ENCODE results near the gene ABCA13. TPM values are rescaled to one million over a fixed set of nuclear protein-coding genes. Genes with fewer than 3 reads are reported as not detected.

The ABCA13 gene
- total and polyA plus RNA-seq, 2 of the 4 experiments (the other 2 are of a cell fraction) = under 0.01 to 0.07 TPM

- Histone ChIP-seq H3K27me3 (ENCODE audit: control insufficient read depth, insufficient read depth, low read length) (no peaks in the 10 kb centered on the region), H2BK20ac (ENCODE audit: low read depth, low read length) (no peak overlapping the region), H3K9me3 (ENCODE audit: control insufficient read depth, insufficient read depth, low read length) (no peaks in the 10 kb centered on the region), H3K9me1 (ENCODE audit: insufficient read depth, low read length) (no peaks in the 10 kb centered on the region; the same call in 1 of the 2 replicates), H3K4me3 (ENCODE audit: insufficient read depth, low read depth, low read length) (no peak overlapping the region), H3K9ac (ENCODE audit: low read depth, low read length) (no peak overlapping the region), H3K4ac (ENCODE audit: low read depth, low read length) (no peak overlapping the region), H4K91ac (ENCODE audit: insufficient read depth, low read depth, low read length) (no peak overlapping the region), H4K8ac (ENCODE audit: low read depth in 2 of 2, low read length in 2 of 2) (no peak overlapping the region), H3K23ac (ENCODE audit: low read depth, low read length) (no peak overlapping the region), H3K4me2 (ENCODE audit: low read depth, low read length) (no peak overlapping the region), H2AK5ac (ENCODE audit: low read depth, low read length) (no peak overlapping the region), H4K20me1 (ENCODE audit: insufficient read depth, low read length) (no peaks in the 10 kb centered on the region), H2AFZ (replicated peaks; ENCODE audit: low read length, poor library complexity) (no peak overlapping the region), H3K56ac (ENCODE audit: extremely low read depth, insufficient read depth, low read length) (no peak overlapping the region), H3K79me1 (ENCODE audit: low read depth in 1 of 2, low read length in 2 of 2) (no peaks in the 10 kb centered on the region), H3K27ac (ENCODE audit: insufficient read depth, low read length) (no peak overlapping the region), H2BK5ac (ENCODE audit: low read depth, low read length, poor library complexity, severe bottlenecking) (no peak overlapping the region), H2BK120ac (ENCODE audit: low read depth, low read length) (no peak overlapping the region), H3K4me1 (ENCODE audit: control insufficient read depth, insufficient read depth, low read length) (no peaks in the 10 kb centered on the region), H4K5ac (ENCODE audit: low read depth, low read length) (no peak overlapping the region), H3K14ac (replicated peaks; ENCODE audit: low read depth, low read length) (no peak overlapping the region), H3K36me3 (ENCODE audit: control insufficient read depth, insufficient read depth, low read length) (no peaks in the 10 kb centered on the region), H2BK15ac (ENCODE audit: low read depth, low read length) (no peak overlapping the region), H3K18ac (ENCODE audit: low read depth, low read length) (no peak overlapping the region), H2AK9ac (replicated peaks; ENCODE audit: low read depth, low read length, poor library complexity) (no peak overlapping the region)
- 40% methylated on average over 2 of the region's 3 CpGs; no CpG with 5 or more reads in 1 of the 2 experiments for WGBS, 2 experiments (ENCODE audit: extremely low coverage in 2 of 2, insufficient read length in 1 of 2)
- ChIA-PET CTCF (no interaction called here), POLR2A (ENCODE audit: unreplicated experiment) (no interaction called here)
- no TSS peak for BruUV-seq (replicated peaks)
- in situ Hi-C loops (cut with MboI; ENCODE audit: low sequenced_read_pairs) (no loop called here), dilution Hi-C loops (cut with HindIII; ENCODE audit: low sequenced_read_pairs, unreplicated experiment) (no loop called here), intact Hi-C loops (cut with micrococcal nuclease) (no loop called here)
- DNase-seq = no peak
- no peak for TF ChIP-seq CEBPB (IDR thresholded peaks at IDR 0.05; ENCODE audit: low read depth, low read length)
- TF ChIP-seq CHD1 (IDR thresholded peaks at IDR 0.05; ENCODE audit: low read depth, low read length) = no peak
- no peak for TF ChIP-seq MAFK (IDR thresholded peaks at IDR 0.05; ENCODE audit: low read depth, low read length)
- TF ChIP-seq ELK1 (IDR thresholded peaks at IDR 0.05; ENCODE audit: borderline replicate concordance, low read depth, low read length) = no peak
- TF ChIP-seq NFE2L2 (IDR thresholded peaks at IDR 0.05; ENCODE audit: low read depth, low read length) = no peak
- no peak for TF ChIP-seq MAZ (IDR thresholded peaks at IDR 0.05; ENCODE audit: borderline replicate concordance, low read depth, low read length)
- TF ChIP-seq POLR2A (IDR thresholded peaks at IDR 0.05; ENCODE audit: low read depth, low read length) = no peak
- no peak for TF ChIP-seq MXI1 (IDR thresholded peaks at IDR 0.05; ENCODE audit: borderline replicate concordance, low read depth, low read length)
- TF ChIP-seq RCOR1 (IDR thresholded peaks at IDR 0.05; ENCODE audit: insufficient replicate concordance, low read length) = no peak
- no peak for TF ChIP-seq CTCF (conservative IDR thresholded peaks at IDR 0.05; ENCODE audit: low read depth, low read length)
- TF ChIP-seq FOS (IDR thresholded peaks at IDR 0.05; ENCODE audit: low read depth, low read length) = no peak
- no peak for TF ChIP-seq BHLHE40 (IDR thresholded peaks at IDR 0.05; ENCODE audit: low read depth, low read length)
- TF ChIP-seq RFX5 (IDR thresholded peaks at IDR 0.05; ENCODE audit: low read depth, low read length) = no peak
- TF ChIP-seq RAD21 (IDR thresholded peaks at IDR 0.05; ENCODE audit: low read length) = no peak
- TF ChIP-seq SMC3 (IDR thresholded peaks at IDR 0.05; ENCODE audit: low read depth, low read length) = no peak
- TF ChIP-seq USF2 (IDR thresholded peaks at IDR 0.05; ENCODE audit: low read depth, low read length) = no peak
- ATAC-seq (ENCODE audit: low read depth) = no peak
Measured at GRCh38 chr7:48428091-48428684, 256.9 kb downstream of the ABCA13 start.
